Measurements from ENCODE around the gene TRPM6. TPM values are rescaled to one million over a fixed set of nuclear protein-coding genes. Genes with fewer than 3 reads are reported as not detected.
A peak's percentile ranks its signal among the peaks of the same experiment; 100 is the strongest.

The TRPM6 gene
- total RNA-seq (1 to 10 TPM; 4.2 to 6.7 TPM), polyA plus RNA-seq (ENCODE audit: insufficient read depth, low read depth, low replicate concordance) (2.8 TPM)
- long read RNA-seq, donor 1 = 0 reads
- long read RNA-seq, donor 2 = 0 reads

- H3K27ac ChIP-seq = peak within 1 kb of the TSS in 1 of 2 donors; percentile 47
- peak within 1 kb of the TSS; percentile 44 to 53 for H3K4me3 ChIP-seq
- no peaks in the 10 kb centered on the region for H3K36me3 ChIP-seq (ENCODE audit: low read depth, missing control alignments)
- no peak for TF ChIP-seq POLR2A (IDR thresholded peaks at IDR 0.05)
- intact Hi-C loops (cut with DNase I; ENCODE audit: low total_unique reads) = no loop called here
- no peaks in the 10 kb centered on the region for H3K27me3 ChIP-seq
- H3K4me1 ChIP-seq = no peaks in the 10 kb centered on the region
- no peaks in the 10 kb centered on the region for H3K9me3 ChIP-seq
- DNase-seq = peak; percentile 71
- 4 to 6% methylated on average over 33 to 64 of the region's 64 CpGs for WGBS, 2 donors
These were observed at the start of gene TRPM6 for GRCh38 chr9:74887041-74887980. Gene TRPM6, minus strand, starts transcription at chr9:74887921. Its CDS starts 65 bp downstream, at chr9:74887856.

DNA sequence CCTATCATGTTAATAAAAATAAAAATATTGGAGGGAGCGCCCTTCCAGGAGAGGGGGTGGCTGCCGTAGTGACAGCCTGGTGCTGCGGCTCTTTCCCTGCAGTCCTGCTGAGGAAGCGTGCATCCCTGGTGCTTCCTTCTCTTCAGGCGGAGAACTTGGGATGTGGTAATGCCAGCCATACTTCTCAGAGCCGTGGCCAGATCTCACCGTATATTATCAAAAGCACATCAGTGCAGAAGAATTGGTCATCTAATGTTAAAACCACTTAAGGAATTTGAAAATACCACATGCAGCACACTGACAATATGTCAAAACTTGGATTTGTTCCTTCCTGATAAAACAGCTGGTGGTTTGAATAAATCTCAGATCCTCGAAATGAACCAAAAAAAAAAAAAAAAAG, 47.3 kb upstream of the TRPM6 start:
- Histone ChIP-seq H3K9me3 (no peaks in the 10 kb centered on the region), H3K4me1 (no peaks in the 10 kb centered on the region), H3K4me3 (no peak overlapping the region), H3K27me3 (no peaks in the 10 kb centered on the region), H3K27ac (no peak overlapping the region), H3K36me3 (ENCODE audit: low read depth, missing control alignments) (no peaks in the 10 kb centered on the region)
- 82 to 83% methylated on average over 8 of the region's 8 CpGs for WGBS, 2 donors
- DNase-seq = no peak
- intact Hi-C loops (cut with DNase I; ENCODE audit: low total_unique reads) = no loop called here
- TF ChIP-seq, protein P1, sequence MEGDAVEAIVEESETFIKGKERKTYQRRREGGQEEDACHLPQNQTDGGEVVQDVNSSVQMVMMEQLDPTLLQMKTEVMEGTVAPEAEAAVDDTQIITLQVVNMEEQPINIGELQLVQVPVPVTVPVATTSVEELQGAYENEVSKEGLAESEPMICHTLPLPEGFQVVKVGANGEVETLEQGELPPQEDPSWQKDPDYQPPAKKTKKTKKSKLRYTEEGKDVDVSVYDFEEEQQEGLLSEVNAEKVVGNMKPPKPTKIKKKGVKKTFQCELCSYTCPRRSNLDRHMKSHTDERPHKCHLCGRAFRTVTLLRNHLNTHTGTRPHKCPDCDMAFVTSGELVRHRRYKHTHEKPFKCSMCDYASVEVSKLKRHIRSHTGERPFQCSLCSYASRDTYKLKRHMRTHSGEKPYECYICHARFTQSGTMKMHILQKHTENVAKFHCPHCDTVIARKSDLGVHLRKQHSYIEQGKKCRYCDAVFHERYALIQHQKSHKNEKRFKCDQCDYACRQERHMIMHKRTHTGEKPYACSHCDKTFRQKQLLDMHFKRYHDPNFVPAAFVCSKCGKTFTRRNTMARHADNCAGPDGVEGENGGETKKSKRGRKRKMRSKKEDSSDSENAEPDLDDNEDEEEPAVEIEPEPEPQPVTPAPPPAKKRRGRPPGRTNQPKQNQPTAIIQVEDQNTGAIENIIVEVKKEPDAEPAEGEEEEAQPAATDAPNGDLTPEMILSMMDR (IDR thresholded peaks at IDR 0.05) = no peak
- TF ChIP-seq POLR2A (IDR thresholded peaks at IDR 0.05) = no peak

GRCh38 chr9:74921737-74922136, 34.0 kb upstream of the TRPM6 start:
- no peaks in the 10 kb centered on the region for H3K36me3 ChIP-seq (ENCODE audit: low read depth, missing control alignments)
- H3K27me3 ChIP-seq = no peaks in the 10 kb centered on the region
- H3K9me3 ChIP-seq = no peaks in the 10 kb centered on the region
- H3K27ac ChIP-seq = no peak overlapping the region
- DNase-seq = no peak
- no peak overlapping the region for H3K4me3 ChIP-seq
- no peak for TF ChIP-seq POLR2A (IDR thresholded peaks at IDR 0.05)
- TF ChIP-seq, protein P1 (IDR thresholded peaks at IDR 0.05) = no peak
- H3K4me1 ChIP-seq = no peaks in the 10 kb centered on the region
- intact Hi-C loops (cut with DNase I; ENCODE audit: low total_unique reads) = no loop called here
- 100% methylated on average over 1 of the region's 1 CpG for WGBS, 2 donors

DNA sequence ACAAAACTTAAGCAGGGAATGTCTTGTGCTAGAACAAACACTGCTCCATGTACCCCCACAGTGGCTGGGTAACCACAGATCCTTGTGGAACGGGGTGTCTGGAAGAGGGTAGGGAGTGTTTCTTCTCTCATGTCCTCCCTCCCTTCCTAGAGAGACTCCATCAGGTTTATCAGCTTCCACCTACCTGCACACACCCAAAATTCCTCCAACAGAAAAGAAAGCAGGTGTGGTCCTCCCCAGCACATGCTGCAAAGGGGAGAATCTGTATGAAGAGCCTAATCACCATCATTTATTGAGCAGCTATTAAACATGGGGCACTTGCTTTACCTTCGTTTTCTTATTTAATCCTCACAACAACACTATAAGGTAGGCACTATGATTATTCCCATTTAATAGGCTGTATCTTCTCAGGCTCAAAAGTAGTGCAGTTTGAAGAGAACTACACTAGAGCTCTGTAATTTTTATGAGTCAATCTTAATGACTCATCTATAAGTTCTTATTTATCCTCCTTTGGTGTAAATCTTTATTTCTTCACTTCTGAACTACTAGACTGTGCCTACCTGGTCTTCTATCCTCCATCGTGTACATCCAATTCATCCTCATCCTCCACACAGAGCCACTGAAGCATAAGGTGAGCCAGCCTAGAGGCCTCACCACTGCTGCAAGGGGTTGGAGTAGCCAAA, 33.4 kb upstream of the TRPM6 start:
- H3K4me1 ChIP-seq = no peaks in the 10 kb centered on the region
- no peak overlapping the region for H3K4me3 ChIP-seq
- TF ChIP-seq POLR2A (IDR thresholded peaks at IDR 0.05) = no peak
- TF ChIP-seq, protein P1 (IDR thresholded peaks at IDR 0.05) = no peak
- intact Hi-C loops (cut with DNase I; ENCODE audit: low total_unique reads) = no loop called here
- H3K27ac ChIP-seq = no peak overlapping the region
- WGBS, 2 donors = 81 to 89% methylated on average over 3 of the region's 3 CpGs
- no peaks in the 10 kb centered on the region for H3K27me3 ChIP-seq
- H3K36me3 ChIP-seq (ENCODE audit: low read depth, missing control alignments) = no peaks in the 10 kb centered on the region
- H3K9me3 ChIP-seq = no peaks in the 10 kb centered on the region
- no peak for DNase-seq

DNA sequence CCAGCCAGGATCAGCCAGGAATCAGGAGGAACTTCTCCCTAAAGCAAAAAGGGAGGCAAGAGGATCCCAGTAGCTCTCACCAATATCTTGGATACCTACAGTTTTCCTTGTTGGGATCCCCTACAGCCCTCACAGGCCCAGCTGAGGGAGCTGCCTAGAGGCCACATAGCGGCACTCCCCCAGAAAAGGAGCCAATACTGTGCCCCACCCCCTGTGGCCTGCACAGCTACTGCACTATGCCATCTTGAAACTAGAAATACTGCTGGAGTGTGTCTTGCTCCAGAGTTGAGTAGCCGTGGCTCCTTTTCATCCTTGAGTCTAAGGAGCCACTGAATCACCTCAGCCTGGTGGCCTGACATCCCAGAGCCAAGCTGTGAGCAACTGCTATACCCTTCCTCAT, 22.3 kb upstream of the TRPM6 start:
- intact Hi-C loops (cut with DNase I; ENCODE audit: low total_unique reads) = no loop called here
- no peaks in the 10 kb centered on the region for H3K4me1 ChIP-seq
- TF ChIP-seq POLR2A (IDR thresholded peaks at IDR 0.05) = no peak
- WGBS, 2 donors = 85 to 87% methylated on average over 2 of the region's 2 CpGs
- H3K27ac ChIP-seq = no peak overlapping the region
- H3K4me3 ChIP-seq = no peak overlapping the region
- no peaks in the 10 kb centered on the region for H3K27me3 ChIP-seq
- no peak for DNase-seq
- no peaks in the 10 kb centered on the region for H3K9me3 ChIP-seq
- H3K36me3 ChIP-seq (ENCODE audit: low read depth, missing control alignments) = no peaks in the 10 kb centered on the region

All from testis (tissue), 5 donors.